HepG2 (cell line): ENCODE data around the gene SIK3. TPM values are rescaled to one million over a fixed set of nuclear protein-coding genes. Genes with fewer than 3 reads are reported as not detected.

Source experiments
- ATAC-seq: fragments of 200-7000 bp; cut with Tn5 transposase; 3 replicates; pipeline ENCODE4 v1.9.1; 2020; ENCODE audit warnings: mild to moderate bottlenecking, moderate library complexity
- BruUV-seq: library from RNA; stranded (reverse); fragments of 400-500 nt; replicated peaks from 2 replicates; lab custom pipeline; 2021; lab: Mats Ljungman, UMichigan
- CTCF ChIA-PET: fragments of 300-600 bp; formaldehyde crosslinking; extraction: SDS; loops from one replicate; lab custom pipeline; 2021; ENCODE audit warnings: low total read pairs, inconsistent platforms, low intra/inter-chr PET ratio; lab: Yijun Ruan, JAX
- POLR2A ChIA-PET: fragments of 350-600 bp; sonication (Branson Sonifier 250); formaldehyde crosslinking; loops from one replicate; lab custom pipeline; 2020; ENCODE audit warnings: antibody characterized with exemption, inconsistent platforms; lab: Yijun Ruan, JAX
- DNase-seq: peaks from one replicate; pipeline ENCODE4 v3.0.0-alpha.2; 2015; ENCODE audit warnings: low spot score
- FAIRE-seq: peaks from 3 replicates; lab custom pipeline; 2011; peaks lifted over from hg19 to GRCh38; lab: Jason Lieb, UNC
- H2AFZ ChIP-seq: one replicate; pipeline ENCODE4 v1.6.1; 2011; ENCODE audit warnings: low read length, inconsistent platforms
- H3K27ac ChIP-seq: fragments of 300-600 bp; 3 replicates; pipeline ENCODE4 v1.8.0; 2011; ENCODE audit warnings: mixed run types, mild to moderate bottlenecking, mixed read lengths, low read length, inconsistent platforms; ENCODE audit not compliant: insufficient read depth; ENCODE audit errors: extremely low read length
- H3K27me3 ChIP-seq, 2 experiments: fragments of 200-600 bp in 1 of 2; 2 replicates in 1 of 2; 3 replicates in 1 of 2; pipeline versions ENCODE4 v1.6.0 to v1.8.0; 2011; ENCODE audit warnings: low read length in 2 of 2, mild to moderate bottlenecking in 2 of 2, moderate library complexity in 2 of 2, inconsistent platforms in 1 of 2; ENCODE audit not compliant: insufficient read depth in 2 of 2, control insufficient read depth in 1 of 2
- H3K36me3 ChIP-seq, 2 experiments: fragments of 200-600 bp in 1 of 2; replicated peaks in 1 of 2; 2 replicates in 1 of 2; 3 replicates in 1 of 2; pipeline versions ENCODE4 v1.5.1 to v1.8.0; 2011; ENCODE audit warnings: low read length in 2 of 2, inconsistent platforms in 1 of 2; ENCODE audit not compliant: insufficient read depth in 2 of 2, control insufficient read depth in 1 of 2
- H3K4me1 ChIP-seq: 2 replicates; pipeline ENCODE4 v1.5.1; 2012; ENCODE audit warnings: low read length, inconsistent platforms; ENCODE audit not compliant: insufficient read depth
- H3K4me2 ChIP-seq: 2 replicates; pipeline ENCODE4 v1.6.0; 2011; ENCODE audit warnings: low read depth, low read length, inconsistent platforms
- H3K4me3 ChIP-seq, 3 experiments: fragments of 200-600 bp in 1 of 3; sonication (generic), shearing (Covaris generic) in 1 of 3; replicated peaks in 1 of 3; 2 replicates each; pipeline ENCODE4 v1.5.1; 2011 to 2016; ENCODE audit warnings: low read length in 3 of 3, inconsistent platforms in 2 of 3, low read depth in 2 of 3, mild to moderate bottlenecking in 2 of 3, control low read depth in 1 of 3, mixed read lengths in 1 of 3; ENCODE audit not compliant: insufficient read depth in 1 of 3
- H3K79me2 ChIP-seq: one replicate; pipeline ENCODE4 v1.6.1; 2011; ENCODE audit warnings: low read length, inconsistent platforms; ENCODE audit not compliant: insufficient read depth
- H3K9ac ChIP-seq: 2 replicates; pipeline ENCODE4 v1.6.0; 2011; ENCODE audit warnings: mild to moderate bottlenecking, low read depth, low read length, inconsistent platforms; ENCODE audit not compliant: insufficient read depth
- H3K9me3 ChIP-seq: 2 replicates; pipeline ENCODE4 v1.5.1; 2012; ENCODE audit warnings: mild to moderate bottlenecking, low read length
- H4K20me1 ChIP-seq: 2 replicates; pipeline ENCODE4 v1.6.0; 2011; ENCODE audit warnings: inconsistent platforms, mild to moderate bottlenecking, low read length, moderate library complexity; ENCODE audit not compliant: insufficient read depth
- ATF6 ChIP-seq: sonication (generic); formaldehyde crosslinking; conservative IDR thresholded peaks from 2 replicates; pipeline ENCODE4 v1.4.0; 2020; ENCODE audit warnings: missing genetic modification reagents
- FOSL2 ChIP-seq: sonication (generic); formaldehyde crosslinking; IDR thresholded peaks from 2 replicates; pipeline ENCODE4 v1.4.0; 2020; ENCODE audit warnings: missing genetic modification reagents
- KAT2B ChIP-seq: fragments of 150-350 bp; IDR thresholded peaks from 2 replicates; pipeline ENCODE4 v1.6.1; 2014; ENCODE audit warnings: low read depth, low read length, borderline replicate concordance
- MAFK ChIP-seq, 2 experiments: IDR thresholded peaks in 1 of 2; conservative IDR thresholded peaks in 1 of 2; 2 replicates each; pipeline ENCODE4 v1.6.1; 2011; ENCODE audit warnings: improper control_type of control experiment in 2 of 2, low read length in 2 of 2
- RXRA ChIP-seq: sonication (generic); formaldehyde crosslinking; IDR thresholded peaks from 2 replicates; pipeline ENCODE4 v1.5.1; 2020; ENCODE audit warnings: missing genetic modification reagents
- ZNF549 ChIP-seq: sonication (generic); formaldehyde crosslinking; IDR thresholded peaks from 2 replicates; pipeline ENCODE4 v1.5.0; 2020; ENCODE audit warnings: missing genetic modification reagents
- ZSCAN9 ChIP-seq: IDR thresholded peaks from 2 replicates; pipeline ENCODE4 v1.6.1; 2016; ENCODE audit warnings: borderline replicate concordance
- WGBS: methylation state at CpG from one replicate; pipeline ENCODE4 v1.1.6; 2017; ENCODE audit warnings: low lambda C conversion rate; 5-methylcytosine and 5-hydroxymethylcytosine counted together
- in situ Hi-C: cut with HindIII; loops from 2 replicates; pipeline ENCODE4 v1.10.0; 2017; ENCODE audit warnings: low pct_unique_long_range_greater_than_20kb; ENCODE audit not compliant: extremely low pct_ligation_motif_present
- intact Hi-C: fragments of 100-400 bp; cut with micrococcal nuclease; formaldehyde crosslinking; loops from one replicate; pipeline ENCODE4 v1.10.0; 2022; ENCODE audit not compliant: unreplicated experiment
- polyA plus RNA-seq, 8 experiments: library from polyadenylated mRNA; depleted of rRNA in 3 of 8; stranded (reverse) in 7 of 8; unstranded in 1 of 8; fragments of >200 nt; fragmentation: Illumina TruSeq in 4 of 8; extraction: Trizol in 4 of 8; gene quantifications; 2 replicates each; pipeline versions ENCODE4 v1.2.1 to v1.2.3, GENCODE V29; 2011 to 2016; ENCODE audit warnings: low read depth in 4 of 8, missing spikeins in 1 of 8, mixed read lengths in 1 of 8; ENCODE audit not compliant: insufficient read depth in 1 of 8
- total RNA-seq, 5 experiments: library from RNA; depleted of rRNA; stranded (reverse); fragments of >200 nt; fragmentation: Illumina TruSeq; extraction: Trizol; gene quantifications; 2 replicates each; pipeline ENCODE4 v1.2.3, GENCODE V29; 2016; ENCODE audit warnings: low read depth in 1 of 5
- TF ChIP-seq, protein P1 (sequence below): sonication (generic); formaldehyde crosslinking; IDR thresholded peaks from 2 replicates; pipeline ENCODE4 v1.4.0; 2020; ENCODE audit warnings: mild to moderate bottlenecking, missing genetic modification reagents

Gene SIK3
- total and polyA plus RNA-seq, 2 of the 13 experiments (the other 11 are each of a cell fraction or from before 2014, with no cell fraction given) = 5.7 to 9.8 TPM

GRCh38 chr11:116819049-116819448 lies 279.2 kb downstream of the SIK3 start:
- in situ Hi-C loops = no loop called here
- no peak for ATAC-seq
- no TSS peak for BruUV-seq
- ChIA-PET POLR2A (interaction anchor here (0.9 to 3.5 kb wide), 2 partner anchors 10 to 11 kb away, joined by 3 to 21 read pairs; partner anchors contain the start of gene APOC3), CTCF (no interaction called here)
- H3K79me2 ChIP-seq = no peaks in the 10 kb centered on the region
- intact Hi-C loops = no loop called here
- H3K9me3 ChIP-seq = no peaks in the 10 kb centered on the region
- no peak overlapping the region for H3K9ac ChIP-seq
- H3K4me3 ChIP-seq = no peak overlapping the region
- no peaks in the 10 kb centered on the region for H3K27me3 ChIP-seq
- no peak overlapping the region for H3K4me2 ChIP-seq
- TF ChIP-seq KAT2B (no peak), RXRA (CRISPR knock-in tag) (no peak), ATF6 (CRISPR knock-in tag) (no peak), ZNF549 (CRISPR knock-in tag) (no peak), ZSCAN9 (CRISPR knock-in tag) (no peak), FOSL2 (CRISPR knock-in tag) (no peak), MAFK (conservative IDR thresholded peaks at IDR 0.05 in 1 of 2, IDR thresholded peaks at IDR 0.05 in 1 of 2; ENCODE audit: low read length in 2 of 2) (no peak)
- TF ChIP-seq, protein P1, sequence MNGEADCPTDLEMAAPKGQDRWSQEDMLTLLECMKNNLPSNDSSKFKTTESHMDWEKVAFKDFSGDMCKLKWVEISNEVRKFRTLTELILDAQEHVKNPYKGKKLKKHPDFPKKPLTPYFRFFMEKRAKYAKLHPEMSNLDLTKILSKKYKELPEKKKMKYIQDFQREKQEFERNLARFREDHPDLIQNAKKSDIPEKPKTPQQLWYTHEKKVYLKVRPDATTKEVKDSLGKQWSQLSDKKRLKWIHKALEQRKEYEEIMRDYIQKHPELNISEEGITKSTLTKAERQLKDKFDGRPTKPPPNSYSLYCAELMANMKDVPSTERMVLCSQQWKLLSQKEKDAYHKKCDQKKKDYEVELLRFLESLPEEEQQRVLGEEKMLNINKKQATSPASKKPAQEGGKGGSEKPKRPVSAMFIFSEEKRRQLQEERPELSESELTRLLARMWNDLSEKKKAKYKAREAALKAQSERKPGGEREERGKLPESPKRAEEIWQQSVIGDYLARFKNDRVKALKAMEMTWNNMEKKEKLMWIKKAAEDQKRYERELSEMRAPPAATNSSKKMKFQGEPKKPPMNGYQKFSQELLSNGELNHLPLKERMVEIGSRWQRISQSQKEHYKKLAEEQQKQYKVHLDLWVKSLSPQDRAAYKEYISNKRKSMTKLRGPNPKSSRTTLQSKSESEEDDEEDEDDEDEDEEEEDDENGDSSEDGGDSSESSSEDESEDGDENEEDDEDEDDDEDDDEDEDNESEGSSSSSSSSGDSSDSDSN (CRISPR knock-in tag) = no peak
- 96% methylated on average over 9 of the region's 9 CpGs for WGBS
- peaks cover 65% of the 10 kb centered on the region for H3K4me1 ChIP-seq
- no peak for FAIRE-seq
- DNase-seq = no peak
- H4K20me1 ChIP-seq = no peaks in the 10 kb centered on the region
- no peaks in the 10 kb centered on the region for H3K36me3 ChIP-seq
- H2AFZ ChIP-seq = no peak overlapping the region
- H3K27ac ChIP-seq = no peak overlapping the region
